ENCODE results near the gene UHRF1. TPM values are rescaled to one million over a fixed set of nuclear protein-coding genes. Genes with fewer than 3 reads are reported as not detected.
"Not testable (repeated sequence)": the region's sequence is repeated elsewhere in the genome, so short reads cannot be mapped to it uniquely, and the experiment has no call there.

Gene UHRF1
- 40.1 TPM for polyA plus RNA-seq (ENCODE audit: insufficient read length)

GRCh38 chr19:4909156-4909896 lies at the start of gene UHRF1:
UHRF1 (plus strand) TSS chr19:4909501; CDS start chr19:4910886, 1,385 bp downstream.
- no peak for DNase-seq

GRCh38 chr19:4859697-4860096 lies 49.6 kb upstream of the UHRF1 start:
- DNase-seq, result no peak

- DNase-seq, result no peak
Measured at GRCh38 chr19:4861147-4861546, 48.2 kb upstream of the UHRF1 start.

- DNase-seq, result peak; percentile 69
Measured at GRCh38 chr19:4866595-4867424, 42.5 kb upstream of the UHRF1 start.

GRCh38 chr19:4867534-4868285 lies 41.6 kb upstream of the UHRF1 start, which contains the start of gene PLIN3:
PLIN3 (minus strand) TSS chr19:4867667; CDS start chr19:4861394, 6,273 bp downstream.
- DNase-seq, result peak; percentile 95

GRCh38 chr19:4868286-4868834 lies 40.9 kb upstream of the UHRF1 start:
- no peak for DNase-seq

- peak; percentile 32 for DNase-seq
Measured at GRCh38 chr19:4870025-4870700, 39.1 kb upstream of the UHRF1 start.

GRCh38 chr19:4871711-4872110 lies 37.6 kb upstream of the UHRF1 start:
- DNase-seq, result no peak

- no peak for DNase-seq
Measured at GRCh38 chr19:4873930-4874329, 35.4 kb upstream of the UHRF1 start.

GRCh38 chr19:4877753-4878490 lies 31.4 kb upstream of the UHRF1 start:
- no peak for DNase-seq

- no peak for DNase-seq
Measured at GRCh38 chr19:4878491-4878968, 30.8 kb upstream of the UHRF1 start.

- DNase-seq, result no peak
Measured at GRCh38 chr19:4879041-4879440, 30.3 kb upstream of the UHRF1 start.

- not testable (repeated sequence) for DNase-seq
Measured at GRCh38 chr19:4882874-4883273, 26.4 kb upstream of the UHRF1 start.

GRCh38 chr19:4884993-4885392 lies 24.3 kb upstream of the UHRF1 start:
- DNase-seq, result not testable (repeated sequence)

GRCh38 chr19:4887803-4888202 lies 21.5 kb upstream of the UHRF1 start:
- not testable (repeated sequence) for DNase-seq

- DNase-seq, result no peak
Measured at GRCh38 chr19:4889034-4889815, 20.1 kb upstream of the UHRF1 start.

GRCh38 chr19:4891066-4891465 lies 18.2 kb upstream of the UHRF1 start:
- no peak for DNase-seq

GRCh38 chr19:4892962-4893361 lies 16.3 kb upstream of the UHRF1 start:
- DNase-seq, result not testable (repeated sequence)

- no peak for DNase-seq
Measured at GRCh38 chr19:4896372-4896771, 12.9 kb upstream of the UHRF1 start.

- DNase-seq, result no peak
Measured at GRCh38 chr19:4897146-4897545, 12.2 kb upstream of the UHRF1 start.
